Measurements from ENCODE around the gene KIAA1191.

Gene KIAA1191

DNA sequence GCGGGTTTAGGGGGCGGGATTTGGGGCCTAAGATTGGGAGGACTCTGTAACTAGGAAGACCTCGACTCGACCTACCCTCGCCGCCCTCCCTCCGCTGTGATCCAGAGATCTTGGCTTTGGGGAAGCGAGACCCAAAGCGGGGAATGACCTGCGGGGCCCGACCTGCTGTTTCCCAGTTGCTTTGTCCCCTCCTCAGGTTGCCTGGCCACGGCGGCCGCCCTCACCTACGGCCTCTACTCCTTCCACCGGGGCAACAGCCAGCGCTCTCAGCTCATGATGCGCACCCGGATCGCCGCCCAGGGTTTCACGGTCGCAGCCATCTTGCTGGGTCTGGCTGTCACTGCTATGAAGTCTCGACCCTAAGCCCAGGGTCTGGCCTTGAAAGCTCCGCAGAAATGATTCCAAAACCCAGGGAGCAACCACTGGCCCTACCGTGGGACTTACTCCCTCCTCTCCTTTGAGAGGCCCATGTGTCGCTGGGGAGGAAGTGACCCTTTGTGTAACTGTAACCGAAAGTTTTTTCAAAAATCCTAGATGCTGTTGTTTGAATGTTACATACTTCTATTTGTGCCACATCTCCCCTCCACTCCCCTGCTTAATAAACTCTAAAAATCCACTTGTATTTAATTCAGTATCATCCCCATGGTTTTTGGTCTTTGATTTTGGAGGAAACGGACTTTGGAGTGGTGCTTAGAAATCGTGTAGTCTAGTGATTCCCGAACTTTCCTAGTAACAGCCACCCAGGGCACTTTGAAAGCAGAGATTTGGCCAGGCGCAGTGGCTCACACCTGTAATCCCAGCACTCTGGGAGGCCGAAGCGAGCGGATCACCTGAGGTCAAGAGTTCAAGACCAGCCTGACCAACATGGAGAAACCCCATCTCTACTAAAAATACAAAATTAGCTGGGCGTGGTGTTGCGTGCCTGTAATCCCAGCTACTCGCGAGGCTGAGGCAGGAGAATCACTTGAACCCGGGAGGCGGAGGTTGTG, 27.9 kb upstream of the KIAA1191 start:
- POLR2A ChIA-PET, result interaction anchor here (0.7 to 1.4 kb wide), 2 partner anchors 28 to 421 kb away, joined by 5 to 6 read pairs; partner anchors contain the start of genes KIAA1191 and THOC3
- CTCF ChIA-PET, result interaction anchor here (1.4 kb wide), 1 partner anchor 15 kb away, joined by 3 read pairs; no protein-coding TSS in a partner anchor
- DNase-seq (ENCODE audit: extremely low spot score), result no peak
- TF ChIP-seq, protein P1, sequence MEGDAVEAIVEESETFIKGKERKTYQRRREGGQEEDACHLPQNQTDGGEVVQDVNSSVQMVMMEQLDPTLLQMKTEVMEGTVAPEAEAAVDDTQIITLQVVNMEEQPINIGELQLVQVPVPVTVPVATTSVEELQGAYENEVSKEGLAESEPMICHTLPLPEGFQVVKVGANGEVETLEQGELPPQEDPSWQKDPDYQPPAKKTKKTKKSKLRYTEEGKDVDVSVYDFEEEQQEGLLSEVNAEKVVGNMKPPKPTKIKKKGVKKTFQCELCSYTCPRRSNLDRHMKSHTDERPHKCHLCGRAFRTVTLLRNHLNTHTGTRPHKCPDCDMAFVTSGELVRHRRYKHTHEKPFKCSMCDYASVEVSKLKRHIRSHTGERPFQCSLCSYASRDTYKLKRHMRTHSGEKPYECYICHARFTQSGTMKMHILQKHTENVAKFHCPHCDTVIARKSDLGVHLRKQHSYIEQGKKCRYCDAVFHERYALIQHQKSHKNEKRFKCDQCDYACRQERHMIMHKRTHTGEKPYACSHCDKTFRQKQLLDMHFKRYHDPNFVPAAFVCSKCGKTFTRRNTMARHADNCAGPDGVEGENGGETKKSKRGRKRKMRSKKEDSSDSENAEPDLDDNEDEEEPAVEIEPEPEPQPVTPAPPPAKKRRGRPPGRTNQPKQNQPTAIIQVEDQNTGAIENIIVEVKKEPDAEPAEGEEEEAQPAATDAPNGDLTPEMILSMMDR (IDR thresholded peaks at IDR 0.05; ENCODE audit: control extremely low read depth, extremely low read depth, low read depth, missing control alignments), result no peak

DNA sequence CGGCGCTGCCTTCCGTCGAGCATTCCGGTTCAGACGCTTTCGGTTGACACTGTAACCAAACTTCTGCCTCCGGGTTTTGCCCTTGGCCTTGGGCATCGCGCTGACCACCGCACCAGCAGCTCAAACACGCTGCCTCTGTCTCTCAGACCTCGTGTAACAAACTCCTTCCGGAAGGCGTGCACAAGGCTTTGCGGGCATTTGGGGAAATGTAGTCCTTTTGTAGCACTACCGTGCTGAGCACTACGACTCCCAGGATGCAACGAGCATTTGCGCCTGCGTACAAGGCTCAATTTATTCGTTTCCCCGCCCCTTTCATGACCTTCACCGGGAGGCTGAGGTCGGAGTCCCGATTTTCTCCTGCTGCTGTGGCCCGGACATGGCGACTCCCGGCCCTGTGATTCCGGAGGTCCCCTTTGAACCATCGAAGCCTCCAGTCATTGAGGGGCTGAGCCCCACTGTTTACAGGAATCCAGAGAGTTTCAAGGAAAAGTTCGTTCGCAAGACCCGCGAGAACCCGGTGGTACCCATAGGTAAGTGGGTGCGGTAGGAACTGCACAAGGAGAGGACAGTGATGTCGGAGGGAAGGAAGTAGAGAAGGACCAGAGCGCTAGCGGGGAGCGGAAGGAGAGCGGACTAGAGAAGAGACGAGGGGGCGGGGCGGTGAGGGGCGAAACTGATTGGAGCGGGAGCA, 27.0 kb upstream of the KIAA1191 start, which contains the start of the genes HIGD2A and NOP16:
Gene HIGD2A, plus strand, starts transcription at position 308 of the 691 bp plus-strand sequence. Its CDS starts 69 bp downstream, at position 377.
Gene NOP16, minus strand, starts transcription at position 155 of the 691 bp plus-strand sequence. Its CDS starts 59 bp downstream, at position 96.
- ChIA-PET CTCF (interaction anchor here (0.7 kb wide), 1 partner anchor 269 kb away, joined by 3 read pairs; no protein-coding TSS in a partner anchor), POLR2A (interaction anchor here (1.4 kb wide), 1 partner anchor 27 kb away, joined by 6 read pairs; the partner anchor contains the start of gene KIAA1191)
- TF ChIP-seq, protein P1 (IDR thresholded peaks at IDR 0.05; ENCODE audit: control extremely low read depth, extremely low read depth, low read depth, missing control alignments), result no peak

DNA sequence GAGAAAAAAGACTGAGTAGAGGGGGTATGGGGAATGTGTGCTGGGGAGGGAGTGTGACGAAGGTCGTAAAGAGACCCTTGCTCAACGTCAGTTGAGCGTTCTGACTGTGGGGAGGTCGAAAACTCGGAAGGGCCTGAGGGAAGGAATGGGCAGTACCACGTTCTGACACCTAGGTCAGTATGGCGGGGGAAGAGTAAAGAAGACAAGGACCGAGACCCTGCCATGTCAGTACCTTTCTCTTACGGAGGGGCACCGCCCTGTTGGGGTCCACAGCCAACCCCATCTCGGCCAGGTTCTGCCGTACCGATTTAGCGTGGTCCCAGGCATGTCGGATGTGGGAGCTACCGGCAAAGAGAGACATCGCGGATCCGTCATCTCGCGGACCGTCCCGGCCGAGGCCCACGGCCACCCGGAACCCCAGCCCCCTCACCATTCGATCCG, 26.5 kb upstream of the KIAA1191 start:
- CTCF ChIA-PET, result interaction anchor here (0.7 to 2.1 kb wide), 2 partner anchors 34 to 270 kb away, joined by 3 to 5 read pairs; no protein-coding TSS in a partner anchor
- TF ChIP-seq, protein P1 (IDR thresholded peaks at IDR 0.05; ENCODE audit: control extremely low read depth, extremely low read depth, low read depth, missing control alignments), result no peak
- DNase-seq (ENCODE audit: extremely low spot score), result no peak
- POLR2A ChIA-PET, result interaction anchor here (1.4 kb wide), 1 partner anchor 26 kb away, joined by 6 read pairs; the partner anchor contains the start of gene KIAA1191

More for the DNA sequence above, 27.0 kb upstream of the KIAA1191 start, which contains the start of the genes HIGD2A and NOP16:
- peak; percentile 96 for DNase-seq (ENCODE audit: extremely low spot score)

DNA sequence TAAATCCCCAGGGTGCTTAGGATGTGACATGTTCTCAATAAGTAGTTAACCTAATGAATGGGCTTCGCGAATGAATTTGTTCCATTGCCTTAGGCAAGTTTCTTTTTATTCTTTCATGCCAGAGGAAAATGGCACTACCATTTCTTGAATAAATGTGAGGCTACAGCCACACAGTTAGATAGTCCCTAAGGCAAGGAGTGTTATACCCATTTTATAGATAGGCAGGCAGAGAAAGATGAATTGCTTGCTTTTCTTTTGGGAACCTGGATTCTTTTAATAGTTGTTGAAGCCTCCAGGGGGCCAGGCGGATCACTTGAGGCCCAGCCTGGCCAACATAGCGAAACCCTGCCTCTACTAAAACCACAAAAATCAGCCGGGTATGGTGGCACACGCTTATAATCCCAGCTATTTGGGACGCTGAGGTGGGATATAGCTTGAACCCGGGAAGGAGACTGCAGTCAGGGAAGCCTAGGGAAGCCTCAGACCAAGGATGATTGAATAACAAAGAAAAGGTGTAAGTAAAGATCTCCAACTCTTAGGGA, 25.9 kb upstream of the KIAA1191 start:
- TF ChIP-seq, protein P1 (IDR thresholded peaks at IDR 0.05; ENCODE audit: control extremely low read depth, extremely low read depth, low read depth, missing control alignments), result no peak
- ChIA-PET POLR2A (no interaction called here), CTCF (interaction anchor here (0.7 to 2.1 kb wide), 3 partner anchors 33 to 270 kb away, joined by 3 to 5 read pairs (median 3); no protein-coding TSS in a partner anchor)
- DNase-seq (ENCODE audit: extremely low spot score), result no peak

DNA sequence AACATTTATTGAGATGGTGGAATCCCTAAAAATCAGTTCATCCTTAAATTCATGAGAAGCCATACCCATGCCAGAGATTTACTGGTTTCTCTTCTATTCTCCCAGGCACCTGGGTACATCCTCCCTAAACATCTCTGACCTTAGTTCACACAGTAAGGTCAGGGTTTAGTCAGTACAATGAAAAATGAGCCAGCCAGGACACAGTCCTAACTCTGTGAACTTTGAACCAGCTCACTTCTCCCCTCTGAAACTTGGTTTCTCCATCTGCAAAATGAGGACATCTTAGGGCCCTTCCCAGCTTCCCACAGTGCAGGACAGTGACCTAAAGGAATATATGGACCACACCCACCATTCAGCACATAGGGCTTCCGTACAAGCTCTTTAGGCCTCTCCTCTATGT, 24.9 kb upstream of the KIAA1191 start:
- POLR2A ChIA-PET, result no interaction called here
- no peak for DNase-seq (ENCODE audit: extremely low spot score)
- CTCF ChIA-PET, result interaction anchor here (0.7 to 2.1 kb wide), 4 partner anchors 16 to 187 kb away, joined by 3 to 7 read pairs (median 4); partner anchors contain the start of gene KIAA1191
- TF ChIP-seq, protein P1 (IDR thresholded peaks at IDR 0.05; ENCODE audit: control extremely low read depth, extremely low read depth, low read depth, missing control alignments), result no peak

All from GM10248 (cell line).